ENCODE measurements around the gene TBC1D14. TPM values are rescaled to one million over a fixed set of nuclear protein-coding genes. Genes with fewer than 3 reads are reported as not detected.

The TBC1D14 gene
- total RNA-seq, 4 donors from 2014 or later = 36.0 to 56.2 (median 41.4) TPM

DNA sequence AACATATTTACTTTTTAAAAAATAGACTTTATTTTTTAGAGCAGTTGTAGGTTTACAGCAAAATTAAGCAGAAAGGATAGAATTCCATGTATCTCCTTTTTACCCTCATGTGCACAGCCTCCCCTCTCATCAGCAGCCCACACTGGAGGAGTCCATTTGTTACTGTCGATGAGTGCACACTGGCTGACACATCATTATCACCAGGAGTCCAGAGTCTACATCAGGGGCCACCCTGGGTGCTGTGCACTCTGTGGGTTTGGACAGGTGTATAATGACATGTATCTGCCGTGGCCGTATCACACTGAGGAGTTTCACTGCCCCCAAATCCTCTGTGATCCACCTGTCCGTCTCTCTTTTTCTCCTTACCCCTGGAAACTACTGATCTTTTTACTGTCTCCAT lies 26.3 kb downstream of the TBC1D14 start:
- Histone ChIP-seq H3K36me3 (no peaks in the 10 kb centered on the region), H3K27me3 (no peaks in the 10 kb centered on the region), H3K27ac (no peak overlapping the region), H3K9me3 (no peaks in the 10 kb centered on the region), H3K4me1 (peaks cover 8 to 9% of the 10 kb centered on the region in 2 donors), H3K4me3 (no peak overlapping the region)
- no peak for DNase-seq
- ATAC-seq = no peak
- in situ Hi-C loops (cut with MboI; ENCODE audit: low sequenced_read_pairs in 4 of 4) = no loop called here
- TF ChIP-seq POLR2A (IDR thresholded peaks at IDR 0.05) = no peak
- TF ChIP-seq, protein P1, sequence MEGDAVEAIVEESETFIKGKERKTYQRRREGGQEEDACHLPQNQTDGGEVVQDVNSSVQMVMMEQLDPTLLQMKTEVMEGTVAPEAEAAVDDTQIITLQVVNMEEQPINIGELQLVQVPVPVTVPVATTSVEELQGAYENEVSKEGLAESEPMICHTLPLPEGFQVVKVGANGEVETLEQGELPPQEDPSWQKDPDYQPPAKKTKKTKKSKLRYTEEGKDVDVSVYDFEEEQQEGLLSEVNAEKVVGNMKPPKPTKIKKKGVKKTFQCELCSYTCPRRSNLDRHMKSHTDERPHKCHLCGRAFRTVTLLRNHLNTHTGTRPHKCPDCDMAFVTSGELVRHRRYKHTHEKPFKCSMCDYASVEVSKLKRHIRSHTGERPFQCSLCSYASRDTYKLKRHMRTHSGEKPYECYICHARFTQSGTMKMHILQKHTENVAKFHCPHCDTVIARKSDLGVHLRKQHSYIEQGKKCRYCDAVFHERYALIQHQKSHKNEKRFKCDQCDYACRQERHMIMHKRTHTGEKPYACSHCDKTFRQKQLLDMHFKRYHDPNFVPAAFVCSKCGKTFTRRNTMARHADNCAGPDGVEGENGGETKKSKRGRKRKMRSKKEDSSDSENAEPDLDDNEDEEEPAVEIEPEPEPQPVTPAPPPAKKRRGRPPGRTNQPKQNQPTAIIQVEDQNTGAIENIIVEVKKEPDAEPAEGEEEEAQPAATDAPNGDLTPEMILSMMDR (IDR thresholded peaks at IDR 0.05 in 4 of 5, conservative IDR thresholded peaks at IDR 0.05 in 1 of 5) = no peak
- intact Hi-C loops (cut with DNase I; ENCODE audit: low total_unique reads) = no loop called here

DNA sequence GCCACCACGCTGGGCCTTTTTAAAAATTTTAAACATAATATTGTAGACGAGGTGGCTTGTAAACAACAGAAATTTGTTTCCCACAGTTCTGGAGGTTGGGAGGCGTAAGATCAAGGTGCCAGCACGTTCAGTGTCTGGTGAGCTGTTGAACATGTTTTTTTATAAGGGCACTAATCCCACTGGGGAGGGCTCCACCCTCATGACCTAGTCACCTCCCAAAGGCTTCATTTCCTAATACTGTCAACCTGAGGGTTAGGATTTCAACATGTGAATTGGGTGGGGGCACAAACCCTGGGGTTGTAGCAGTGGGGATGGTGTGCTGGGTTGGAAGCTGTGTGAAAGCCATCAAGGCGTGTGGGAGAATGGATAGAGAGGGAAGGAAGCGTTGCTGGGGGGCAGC lies 27.6 kb downstream of the TBC1D14 start:
- peaks cover 3 to 9% of the 10 kb centered on the region in 2 donors for H3K4me1 ChIP-seq
- intact Hi-C loops (cut with DNase I; ENCODE audit: low total_unique reads) (no loop called here), in situ Hi-C loops (cut with MboI; ENCODE audit: low sequenced_read_pairs in 4 of 4) (no loop called here)
- H3K27ac ChIP-seq = no peak overlapping the region
- H3K36me3 ChIP-seq = no peaks in the 10 kb centered on the region
- no peak overlapping the region for H3K4me3 ChIP-seq
- no peaks in the 10 kb centered on the region for H3K9me3 ChIP-seq
- no peak for ATAC-seq
- no peaks in the 10 kb centered on the region for H3K27me3 ChIP-seq
- DNase-seq = no peak
- TF ChIP-seq POLR2A (IDR thresholded peaks at IDR 0.05) = no peak
- TF ChIP-seq, protein P1 (IDR thresholded peaks at IDR 0.05 in 4 of 5, conservative IDR thresholded peaks at IDR 0.05 in 1 of 5) = no peak

GRCh38 chr4:6937754-6938153 lies 28.1 kb downstream of the TBC1D14 start:
- no peak for DNase-seq
- H3K27me3 ChIP-seq = no peaks in the 10 kb centered on the region
- ATAC-seq = no peak
- TF ChIP-seq, protein P1 (IDR thresholded peaks at IDR 0.05 in 4 of 5, conservative IDR thresholded peaks at IDR 0.05 in 1 of 5) = no peak
- no peak for TF ChIP-seq POLR2A (IDR thresholded peaks at IDR 0.05)
- in situ Hi-C loops (cut with MboI; ENCODE audit: low sequenced_read_pairs in 4 of 4) (no loop called here), intact Hi-C loops (cut with DNase I; ENCODE audit: low total_unique reads) (no loop called here)
- H3K9me3 ChIP-seq = no peaks in the 10 kb centered on the region
- H3K4me1 ChIP-seq = peaks cover 3 to 12% of the 10 kb centered on the region in 2 donors
- H3K27ac ChIP-seq = no peak overlapping the region
- H3K4me3 ChIP-seq = no peak overlapping the region
- H3K36me3 ChIP-seq = no peaks in the 10 kb centered on the region

- Histone ChIP-seq H3K27me3 (no peaks in the 10 kb centered on the region), H3K9me3 (no peaks in the 10 kb centered on the region), H3K27ac (peak overlapping the region in 1 of 4 donors; percentile 22), H3K4me3 (no peak overlapping the region), H3K4me1 (peaks cover 3 to 12% of the 10 kb centered on the region in 2 donors), H3K36me3 (no peaks in the 10 kb centered on the region)
- intact Hi-C loops (cut with DNase I; ENCODE audit: low total_unique reads) = no loop called here
- DNase-seq (peak in 1 of 2 donors; percentile 57), ATAC-seq (peak in 1 of 2 donors; percentile 28)
- TF ChIP-seq, protein P1 (IDR thresholded peaks at IDR 0.05 in 4 of 5, conservative IDR thresholded peaks at IDR 0.05 in 1 of 5) = no peak
- TF ChIP-seq POLR2A (IDR thresholded peaks at IDR 0.05) = no peak
- in situ Hi-C loops (cut with MboI; ENCODE audit: low sequenced_read_pairs in 4 of 4) = no loop called here
Measured at GRCh38 chr4:6938237-6938636, 28.6 kb downstream of the TBC1D14 start.

GRCh38 chr4:6938647-6939271 lies 29.1 kb downstream of the TBC1D14 start:
- TF ChIP-seq, protein P1 (IDR thresholded peaks at IDR 0.05 in 4 of 5, conservative IDR thresholded peaks at IDR 0.05 in 1 of 5) = no peak
- no peak for TF ChIP-seq POLR2A (IDR thresholded peaks at IDR 0.05)
- H3K27ac ChIP-seq = peak overlapping the region in 1 of 4 donors; percentile 22
- H3K4me1 ChIP-seq = peaks cover under 1 to 9% of the 10 kb centered on the region in 2 donors
- no peaks in the 10 kb centered on the region for H3K36me3 ChIP-seq
- no peaks in the 10 kb centered on the region for H3K9me3 ChIP-seq
- no peaks in the 10 kb centered on the region for H3K27me3 ChIP-seq
- ATAC-seq (no peak), DNase-seq (peak in 1 of 2 donors; percentile 44)
- in situ Hi-C loops (cut with MboI; ENCODE audit: low sequenced_read_pairs in 4 of 4) = no loop called here
- no peak overlapping the region for H3K4me3 ChIP-seq
- intact Hi-C loops (cut with DNase I; ENCODE audit: low total_unique reads) = no loop called here

Measured in gastrocnemius medialis (tissue), 4 donors.